ENCODE data around the gene ARMCX5. TPM values are rescaled to one million over a fixed set of nuclear protein-coding genes. Genes with fewer than 3 reads are reported as not detected.

Gene ARMCX5
- total RNA-seq (2022): 11.5 and 12.0 TPM in 2 replicates
- Bru-seq, nascent RNA: percentile 84 among the genes with signal in this experiment
- percentile 87 among the genes with signal in this experiment for BruChase-seq, experiment 1, labeled RNA remaining after a 2-hour chase
- percentile 72 among the genes with signal in this experiment for BruChase-seq, experiment 2, labeled RNA remaining after a 6-hour chase
- long read RNA-seq, full-length matches to known transcripts: 11 of 21 reads
- long read RNA-seq, partial matches to known transcripts: 3 of 21 reads
- long read RNA-seq, other reads (novel, unspliced or antisense): 7 of 21 reads

DNA sequence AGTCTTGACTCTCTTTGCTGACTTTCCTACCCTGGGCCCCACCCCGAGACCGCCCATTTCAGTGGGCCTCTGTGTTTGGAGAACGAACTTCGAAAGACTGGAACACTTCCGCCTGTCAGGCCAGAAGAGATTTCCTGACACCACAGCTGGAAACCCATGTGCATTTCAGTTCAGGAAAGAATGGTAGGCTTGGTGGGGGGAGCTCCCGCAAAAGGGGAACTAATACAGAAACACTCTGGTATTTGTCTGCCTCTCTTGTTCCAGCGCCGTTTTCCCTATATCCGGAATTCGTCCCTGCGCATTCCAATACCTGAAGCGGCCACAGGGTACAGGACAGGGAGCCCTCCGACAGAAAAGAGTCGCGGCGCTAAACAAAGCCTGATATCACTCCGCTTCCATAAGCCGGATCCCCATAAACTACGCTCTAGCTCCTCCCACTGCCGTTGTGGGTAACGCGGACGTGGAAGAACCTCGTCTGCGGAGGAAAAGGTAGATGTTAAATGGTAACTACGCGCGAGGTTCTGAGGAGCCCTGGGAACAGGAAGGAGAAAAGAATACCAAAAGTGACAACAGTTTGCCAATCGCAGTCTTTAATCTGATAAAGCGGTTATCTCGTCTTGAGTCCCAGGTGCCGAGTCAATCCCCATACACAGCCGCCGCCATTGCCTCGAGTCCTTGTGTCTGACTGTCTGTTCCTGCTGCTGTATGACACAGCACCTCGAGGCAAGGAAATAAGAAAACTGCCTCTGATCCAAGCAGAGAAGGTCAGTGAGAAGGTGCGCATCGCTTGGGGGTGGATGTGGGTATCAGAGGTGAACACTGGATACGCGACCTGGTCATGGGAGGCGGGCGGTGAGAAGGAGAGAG lies at the start of gene ARMCX5:
ARMCX5 (plus strand) TSS at position 432 of the 867 bp plus-strand sequence. CDS start 2,627 bp downstream, outside the sequence.
- Histone ChIP-seq H3K4me3 (ENCODE audit: low read depth, low read length) (peak within 1 kb of the TSS; percentile 56), H3K9me3 (no peaks in the 10 kb centered on the region), H3K27me3 (replicated peaks; ENCODE audit: control insufficient read depth, insufficient read depth, low read length) (no peaks in the 10 kb centered on the region), H3K36me3 (ENCODE audit: control insufficient read depth, insufficient read depth, low read length) (peaks cover 2% of the 10 kb centered on the region; the same call in 1 of the 2 replicates), H3K4me1 (no peaks in the 10 kb centered on the region)
- TF ChIP-seq CTCF (IDR thresholded peaks at IDR 0.05; ENCODE audit: insufficient read depth in 1 of 2, low read depth in 1 of 2, low read length in 1 of 2, severe bottlenecking in 1 of 2, unreplicated experiment in 1 of 2): no peak
- Mint-ChIP-seq H3K4me1 (ENCODE audit: low read depth, unreplicated experiment) (peaks cover 7% of the 10 kb centered on the region), H3K27me3 (ENCODE audit: insufficient read depth, unreplicated experiment) (no peaks in the 10 kb centered on the region), H3K9me3 (ENCODE audit: unreplicated experiment) (no peaks in the 10 kb centered on the region), H3K4me3 (ENCODE audit: unreplicated experiment) (peak within 1 kb of the TSS; percentile 98), H3K36me3 (ENCODE audit: insufficient read depth, unreplicated experiment) (no peaks in the 10 kb centered on the region), H3K27ac (ENCODE audit: unreplicated experiment) (peak within 1 kb of the TSS; percentile 97)
- ChIA-PET CTCF (interaction anchor here (1.0 kb wide), 1 partner anchor 237 kb away, joined by 3 read pairs; no protein-coding TSS in a partner anchor), POLR2A (interaction anchor here (0.5 kb wide), 1 partner anchor 69 kb away, joined by 3 read pairs; no protein-coding TSS in a partner anchor)
- no TSS peak for BruUV-seq (replicated peaks)
- DNase-seq: peak; percentile 73 to 85
- intact Hi-C loops (cut with micrococcal nuclease; ENCODE audit: unreplicated experiment): no loop called here

- TF ChIP-seq CTCF (IDR thresholded peaks at IDR 0.05; ENCODE audit: insufficient read depth in 1 of 2, low read depth in 1 of 2, low read length in 1 of 2, severe bottlenecking in 1 of 2, unreplicated experiment in 1 of 2): no peak
- no TSS peak for BruUV-seq (replicated peaks)
- H3K27me3 ChIP-seq (replicated peaks; ENCODE audit: control insufficient read depth, insufficient read depth, low read length): no peaks in the 10 kb centered on the region
- Mint-ChIP-seq H3K36me3 (ENCODE audit: insufficient read depth, unreplicated experiment) (no peaks in the 10 kb centered on the region), H3K9me3 (ENCODE audit: unreplicated experiment) (no peaks in the 10 kb centered on the region), H3K4me3 (ENCODE audit: unreplicated experiment) (no peak overlapping the region), H3K27ac (ENCODE audit: unreplicated experiment) (no peak overlapping the region), H3K4me1 (ENCODE audit: low read depth, unreplicated experiment) (no peaks in the 10 kb centered on the region), H3K27me3 (ENCODE audit: insufficient read depth, unreplicated experiment) (peaks cover 11% of the 10 kb centered on the region)
- no peak for DNase-seq
- no peaks in the 10 kb centered on the region for H3K36me3 ChIP-seq (ENCODE audit: control insufficient read depth, insufficient read depth, low read length)
- H3K4me3 ChIP-seq (ENCODE audit: low read depth, low read length): no peak overlapping the region
- ChIA-PET CTCF (no interaction called here), POLR2A (no interaction called here)
- H3K4me1 ChIP-seq: no peaks in the 10 kb centered on the region
- no peaks in the 10 kb centered on the region for H3K9me3 ChIP-seq
- intact Hi-C loops (cut with micrococcal nuclease; ENCODE audit: unreplicated experiment): no loop called here
These were observed 40.7 kb upstream of the ARMCX5 start for GRCh38 chrX:102558607-102559006.

GRCh38 chrX:102560423-102561068 lies 38.8 kb upstream of the ARMCX5 start:
- Histone ChIP-seq H3K36me3 (ENCODE audit: control insufficient read depth, insufficient read depth, low read length) (no peaks in the 10 kb centered on the region), H3K27me3 (replicated peaks; ENCODE audit: control insufficient read depth, insufficient read depth, low read length) (no peaks in the 10 kb centered on the region), H3K4me3 (ENCODE audit: low read depth, low read length) (no peak overlapping the region), H3K4me1 (no peaks in the 10 kb centered on the region), H3K9me3 (no peaks in the 10 kb centered on the region)
- ChIA-PET POLR2A (no interaction called here), CTCF (interaction anchor here (1.0 kb wide), 1 partner anchor 47 kb away, joined by 3 read pairs; no protein-coding TSS in a partner anchor)
- no peak for DNase-seq
- BruUV-seq (replicated peaks): no TSS peak
- Mint-ChIP-seq H3K9me3 (ENCODE audit: unreplicated experiment) (no peaks in the 10 kb centered on the region), H3K4me1 (ENCODE audit: low read depth, unreplicated experiment) (no peaks in the 10 kb centered on the region), H3K27me3 (ENCODE audit: insufficient read depth, unreplicated experiment) (peaks cover 11% of the 10 kb centered on the region), H3K4me3 (ENCODE audit: unreplicated experiment) (no peak overlapping the region), H3K36me3 (ENCODE audit: insufficient read depth, unreplicated experiment) (no peaks in the 10 kb centered on the region), H3K27ac (ENCODE audit: unreplicated experiment) (no peak overlapping the region)
- no peak for TF ChIP-seq CTCF (IDR thresholded peaks at IDR 0.05; ENCODE audit: insufficient read depth in 1 of 2, low read depth in 1 of 2, low read length in 1 of 2, severe bottlenecking in 1 of 2, unreplicated experiment in 1 of 2)
- intact Hi-C loops (cut with micrococcal nuclease; ENCODE audit: unreplicated experiment): no loop called here

Measured in Caco-2 (cell line).